ENCODE measurements around the gene PHF14.
"Not testable (repeated sequence)": the region's sequence is repeated elsewhere in the genome, so short reads cannot be mapped to it uniquely, and the experiment has no call there.

Gene PHF14

GRCh38 chr7:10973942-10974911 lies 555 bp downstream of the PHF14 start:
- DNase-seq = peak; percentile 78

- no peak for DNase-seq
Measured at GRCh38 chr7:10977113-10977512, 3.4 kb downstream of the PHF14 start.

GRCh38 chr7:10981317-10981716 lies 7.6 kb downstream of the PHF14 start:
- no peak for DNase-seq

- not testable (repeated sequence) for DNase-seq
Measured at GRCh38 chr7:10990748-10991147, 17.1 kb downstream of the PHF14 start.

GRCh38 chr7:10995482-10996166 lies 22.0 kb downstream of the PHF14 start:
- DNase-seq = not testable (repeated sequence)

- DNase-seq = no peak
Measured at GRCh38 chr7:10998996-10999757, 25.5 kb downstream of the PHF14 start.

GRCh38 chr7:11005202-11005601 lies 31.5 kb downstream of the PHF14 start:
- DNase-seq = no peak

GRCh38 chr7:11006291-11006690 lies 32.6 kb downstream of the PHF14 start:
- no peak for DNase-seq

GRCh38 chr7:11009631-11010030 lies 36.0 kb downstream of the PHF14 start:
- no peak for DNase-seq

GRCh38 chr7:11021468-11021867 lies 47.8 kb downstream of the PHF14 start:
- DNase-seq = no peak

GRCh38 chr7:11026452-11027359 lies 53.0 kb downstream of the PHF14 start:
- DNase-seq = no peak

- DNase-seq = no peak
Measured at GRCh38 chr7:11035661-11036060, 62.0 kb downstream of the PHF14 start.

GRCh38 chr7:11039974-11040373 lies 66.3 kb downstream of the PHF14 start:
- no peak for DNase-seq

GRCh38 chr7:11054033-11054432 lies 80.4 kb downstream of the PHF14 start:
- DNase-seq = no peak

GRCh38 chr7:11060893-11061292 lies 87.2 kb downstream of the PHF14 start:
- no peak for DNase-seq

GRCh38 chr7:11062110-11062509 lies 88.4 kb downstream of the PHF14 start:
- DNase-seq = no peak

GRCh38 chr7:11069591-11069990 lies 95.9 kb downstream of the PHF14 start:
- DNase-seq = no peak

GRCh38 chr7:11077816-11078215 lies 104.1 kb downstream of the PHF14 start:
- no peak for DNase-seq

GRCh38 chr7:11078247-11078834 lies 104.7 kb downstream of the PHF14 start:
- no peak for DNase-seq

- DNase-seq = no peak
Measured at GRCh38 chr7:11079907-11080306, 106.2 kb downstream of the PHF14 start.

GRCh38 chr7:11082121-11082520 lies 108.4 kb downstream of the PHF14 start:
- DNase-seq = no peak

Data from right kidney (tissue), 1 donor.